Hematopoietic multipotent progenitor cell treated with erythropoietin and hydrocortisone succinate and interleukin-3 and kit ligand, for 6 days (in vitro differentiated cells): Measurements from ENCODE around the gene AHCYL1.
A peak's percentile ranks its signal among the peaks of the same experiment; 100 is the strongest.

ENCODE experiments used
- DNase-seq: peaks from one replicate; pipeline ENCODE4 v3.0.0-alpha.2; 2015

AHCYL1 gene

DNA sequence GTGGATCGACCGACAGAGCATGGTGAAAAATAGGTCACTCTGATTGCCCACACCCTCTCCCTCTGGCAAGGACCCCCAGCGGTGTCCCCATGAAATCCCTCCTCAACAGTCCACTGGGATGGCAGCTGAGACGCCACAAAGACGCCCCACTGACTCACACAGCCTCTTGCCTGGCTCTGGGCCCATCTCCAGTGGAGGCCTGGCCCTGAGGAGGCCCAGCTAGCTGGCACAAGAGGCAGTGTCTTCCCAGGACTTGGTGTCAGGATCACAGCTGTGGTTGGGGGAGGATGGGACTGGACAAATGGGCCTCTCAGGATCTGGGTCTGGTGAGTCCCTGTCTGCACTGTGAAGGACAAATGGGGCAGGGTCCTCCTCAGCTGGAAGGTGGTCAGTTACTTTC, 81.3 kb downstream of the AHCYL1 start:
- DNase-seq = no peak

DNA sequence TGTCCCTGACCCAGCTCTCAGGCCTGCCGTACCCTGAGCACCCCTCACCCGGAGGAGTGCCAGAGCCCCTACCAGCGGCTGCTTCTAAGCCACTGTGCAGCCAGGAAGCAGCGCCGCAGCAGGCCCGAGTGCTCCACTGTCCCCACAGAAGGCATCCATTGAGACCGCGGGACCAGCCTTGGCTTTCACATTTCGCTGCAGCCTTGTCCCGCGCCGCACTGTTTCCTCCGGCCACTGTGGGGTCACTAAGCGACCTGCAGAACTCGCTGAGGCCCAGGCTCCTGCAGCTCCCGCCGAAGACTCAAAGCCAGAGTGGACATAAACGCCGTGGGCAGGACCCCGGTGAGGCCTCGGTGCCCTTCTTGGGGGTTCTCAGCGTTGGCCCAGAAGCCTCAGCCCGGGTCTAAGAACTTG, 82.9 kb downstream of the AHCYL1 start:
- DNase-seq = no peak

DNA sequence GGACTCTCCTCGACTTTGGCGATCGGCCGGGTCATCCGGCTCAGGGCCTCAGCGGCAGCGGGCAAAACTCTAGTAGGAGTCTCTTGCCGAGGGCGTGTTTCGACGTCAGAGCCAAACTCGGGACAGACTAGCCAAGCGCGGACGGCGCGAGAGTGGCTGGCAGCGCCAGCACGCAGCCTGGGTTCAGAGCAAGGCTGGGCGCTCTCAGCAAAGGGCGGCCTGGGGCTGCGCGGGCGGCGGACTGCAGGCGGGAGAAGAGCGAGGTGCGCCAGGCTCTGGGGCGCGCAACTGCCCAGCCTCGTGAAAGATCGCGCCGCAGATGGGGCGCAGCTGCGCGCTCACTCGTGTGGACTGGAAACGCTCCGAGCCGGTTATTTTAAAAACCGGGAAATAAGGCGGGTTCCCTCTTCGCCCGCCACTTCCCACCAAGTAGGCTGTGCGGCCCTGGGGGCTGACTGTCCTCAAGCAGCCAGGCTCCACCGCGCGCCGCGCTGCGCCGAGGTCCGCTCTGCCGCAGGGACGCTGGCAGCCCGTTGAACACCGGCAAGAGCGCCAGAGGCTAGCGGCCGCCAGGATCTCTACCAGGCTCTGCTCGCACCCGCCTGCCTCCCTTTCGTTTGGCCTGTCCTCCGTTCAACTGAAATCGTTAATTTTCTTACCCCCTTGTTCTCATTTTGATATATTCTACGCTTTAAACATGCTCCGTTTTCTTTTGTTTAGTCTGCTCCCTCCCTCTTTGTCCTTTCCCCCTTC, 83.5 kb downstream of the AHCYL1 start:
- peak; percentile 42 for DNase-seq

DNA sequence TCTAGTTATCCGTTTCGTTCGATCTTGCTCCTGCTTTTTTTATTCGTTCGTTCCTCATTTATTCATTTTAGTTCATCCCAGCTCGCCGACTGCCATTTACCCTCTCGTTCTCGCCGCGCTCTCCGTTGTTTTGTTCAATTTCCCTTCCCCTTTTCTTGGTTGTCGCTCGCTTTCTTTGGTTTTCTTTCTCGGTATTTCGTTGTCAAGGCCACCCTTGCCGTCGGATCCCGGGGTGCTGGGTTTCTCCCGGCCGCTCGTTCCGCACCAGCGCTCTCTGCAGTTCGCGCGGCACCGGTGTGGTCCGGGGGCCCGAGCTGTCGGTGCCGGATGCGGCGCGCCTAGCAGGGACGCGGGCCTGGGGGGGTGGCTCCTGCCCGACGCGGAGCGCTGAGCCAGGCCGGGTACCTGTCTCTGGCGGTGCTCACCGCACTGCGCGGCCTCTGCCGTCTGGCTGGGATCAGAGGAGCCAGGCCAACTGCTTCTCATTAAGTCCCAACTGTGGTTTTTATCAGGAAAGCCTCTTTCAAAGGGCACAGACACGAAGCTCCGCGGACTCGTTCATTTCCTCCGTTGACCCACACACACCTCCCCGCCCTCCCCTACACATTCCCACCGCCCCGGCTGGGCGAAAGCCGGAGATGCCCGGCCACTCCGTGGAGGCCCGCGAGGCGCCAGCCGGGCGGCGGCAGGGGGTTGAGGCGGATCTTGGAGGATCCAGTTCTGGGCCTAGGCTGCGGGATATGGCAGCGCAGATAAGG, 84.3 kb downstream of the AHCYL1 start:
- peak; percentile 49 for DNase-seq

DNA sequence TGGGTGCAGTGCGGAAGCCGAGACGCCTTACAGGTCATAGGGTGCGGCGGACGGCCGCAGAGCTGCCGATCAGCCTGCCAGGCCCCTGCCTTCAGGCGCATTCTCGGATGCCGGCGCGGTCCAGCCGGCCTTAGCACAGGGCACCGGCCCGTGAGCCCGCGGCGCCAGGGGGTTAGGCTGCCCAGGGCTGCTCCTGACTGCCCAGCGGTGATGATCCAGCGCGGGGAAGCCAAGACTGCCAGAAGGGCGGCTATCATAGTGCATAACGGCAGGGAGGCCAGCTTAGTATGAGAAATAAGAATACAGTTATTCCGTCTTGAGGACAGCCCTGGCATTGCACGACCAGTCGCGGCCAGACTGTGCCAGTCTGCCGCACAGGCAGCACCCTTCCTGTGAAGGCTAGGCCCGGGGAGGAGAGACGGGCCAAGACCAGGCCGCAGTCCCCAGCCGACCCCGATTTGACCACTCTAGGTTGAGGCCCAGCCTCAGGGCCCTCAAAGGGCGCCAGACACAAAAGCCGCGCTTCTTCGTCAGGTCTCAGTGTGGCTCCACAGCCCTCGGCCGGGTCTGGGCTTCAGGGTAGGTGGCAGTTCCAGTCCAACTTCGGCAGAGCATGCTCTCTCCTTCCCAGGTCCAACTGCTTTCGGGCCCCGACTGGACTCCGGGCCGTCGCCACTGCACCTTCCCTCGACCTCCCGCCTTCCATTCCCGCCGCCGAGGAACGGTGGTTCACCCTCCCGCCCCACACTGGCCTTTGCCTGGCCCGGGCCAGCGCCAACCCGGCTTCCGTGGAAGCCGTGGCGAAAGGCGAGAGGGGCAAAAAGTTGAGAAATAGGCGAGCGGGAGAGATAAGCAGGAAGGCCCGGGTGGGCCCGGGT, 85.1 kb downstream of the AHCYL1 start:
- DNase-seq = peak; percentile 58

DNA sequence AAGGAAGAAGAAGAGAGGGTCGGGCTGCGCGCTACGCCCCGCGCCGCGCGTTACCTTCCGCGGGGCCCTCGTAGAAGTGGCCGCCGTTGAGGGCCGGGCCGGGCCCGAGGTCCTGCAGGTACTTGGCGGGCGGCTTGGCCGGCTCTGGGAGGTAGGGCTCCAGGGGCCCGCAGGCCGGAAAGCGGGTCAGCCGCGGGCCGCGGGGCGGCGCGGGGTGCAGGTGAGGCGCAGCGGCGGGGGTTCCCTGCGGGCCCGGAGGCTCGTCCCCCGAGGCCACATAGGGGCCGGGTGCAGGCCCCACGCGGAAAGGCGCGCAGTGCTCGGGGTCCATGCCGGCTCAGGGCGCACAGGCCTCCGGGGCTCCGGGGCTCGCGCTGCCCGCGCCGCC, 85.7 kb downstream of the AHCYL1 start:
- no peak for DNase-seq

DNA sequence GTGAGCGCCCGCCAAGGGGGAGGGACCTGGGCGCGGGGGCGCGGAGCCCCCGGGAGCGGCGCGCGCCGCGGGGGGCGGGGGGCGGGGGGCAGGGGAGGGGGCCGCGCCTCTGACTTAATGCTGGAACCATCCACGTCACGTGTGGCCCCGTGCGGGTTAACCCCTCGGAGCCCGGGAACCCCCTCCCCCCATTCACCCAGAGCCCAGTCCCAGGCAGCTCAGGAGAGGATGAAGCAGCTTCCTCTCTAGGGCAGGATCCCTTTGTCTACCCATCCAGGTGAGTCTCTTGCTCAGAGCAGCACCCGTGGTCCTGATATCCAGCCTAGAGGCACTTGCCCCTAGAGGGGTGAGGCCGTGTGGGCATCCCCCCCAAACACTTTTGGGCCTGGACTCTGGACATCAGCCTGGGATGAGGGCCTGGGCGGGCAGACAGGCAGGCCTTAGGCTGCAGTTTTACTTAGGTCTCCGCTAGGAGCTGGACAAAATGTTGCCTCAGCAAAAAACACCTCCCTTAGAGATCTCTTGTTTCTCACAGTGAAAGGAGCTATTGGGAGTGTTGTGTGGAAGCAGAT, 86.2 kb downstream of the AHCYL1 start, which contains the start of gene ALX3:
TSS of gene ALX3 (minus strand) at position 2 of the 572 bp plus-strand sequence. CDS start 60 bp downstream, outside the sequence.
- DNase-seq = no peak
